H9 (cell line): ENCODE measurements around the gene FIGNL2. TPM values are rescaled to one million over a fixed set of nuclear protein-coding genes. Genes with fewer than 3 reads are reported as not detected.

ENCODE experiments used
- DNase-seq: peaks from one replicate; pipeline ENCODE4 v3.0.0-alpha.2; 2017
- H2AFZ ChIP-seq: one replicate; pipeline ENCODE4 v1.6.1; 2013; ENCODE audit warnings: mild to moderate bottlenecking, low read length, control low read depth, moderate library complexity
- H2AK5ac ChIP-seq: 2 replicates; pipeline ENCODE4 v1.6.1; 2013; ENCODE audit warnings: low read length, control low read depth, mixed read lengths; ENCODE audit not compliant: insufficient read length
- H2BK120ac ChIP-seq: one replicate; pipeline ENCODE4 v1.6.1; 2013; ENCODE audit warnings: low read depth, mild to moderate bottlenecking, low read length, control low read depth, inconsistent platforms; ENCODE audit not compliant: poor library complexity, severe bottlenecking
- H2BK12ac ChIP-seq: 2 replicates; pipeline ENCODE4 v1.6.1; 2013; ENCODE audit warnings: low read length, control low read depth, mixed read lengths, low read depth; ENCODE audit not compliant: insufficient read length
- H2BK15ac ChIP-seq: 2 replicates; pipeline ENCODE4 v1.6.1; 2013; ENCODE audit warnings: low read depth, low read length, control low read depth
- H2BK20ac ChIP-seq: one replicate; pipeline ENCODE4 v1.6.1; 2013; ENCODE audit warnings: low read depth, mild to moderate bottlenecking, low read length, control low read depth, inconsistent platforms; ENCODE audit not compliant: poor library complexity, severe bottlenecking
- H2BK5ac ChIP-seq: 2 replicates; pipeline ENCODE4 v1.6.1; 2013; ENCODE audit warnings: low read length, control low read depth, mixed read lengths; ENCODE audit not compliant: insufficient read length
- H3K14ac ChIP-seq: 2 replicates; pipeline ENCODE4 v1.6.1; 2013; ENCODE audit warnings: low read length, control low read depth; ENCODE audit not compliant: insufficient read depth
- H3K18ac ChIP-seq: 2 replicates; pipeline ENCODE4 v1.6.1; 2013; ENCODE audit warnings: low read depth, mild to moderate bottlenecking, mixed read lengths, low read length, control low read depth; ENCODE audit not compliant: insufficient read length
- H3K23ac ChIP-seq: 2 replicates; pipeline ENCODE4 v1.6.1; 2013; ENCODE audit warnings: low read length, control low read depth, mixed read lengths, low read depth; ENCODE audit not compliant: insufficient read length
- H3K23me2 ChIP-seq: 2 replicates; pipeline ENCODE4 v1.6.1; 2013; ENCODE audit warnings: low read depth, mild to moderate bottlenecking, mixed read lengths, low read length, control low read depth; ENCODE audit not compliant: insufficient read length, poor library complexity, severe bottlenecking
- H3K27ac ChIP-seq: 2 replicates; pipeline ENCODE4 v1.5.1; 2013; ENCODE audit warnings: low read length, control low read depth, mixed read lengths, low read depth; ENCODE audit not compliant: insufficient read length
- H3K27me3 ChIP-seq: 2 replicates; pipeline ENCODE4 v1.6.1; 2013; ENCODE audit warnings: low read length, control low read depth, inconsistent platforms; ENCODE audit not compliant: insufficient read depth
- H3K4ac ChIP-seq: 2 replicates; pipeline ENCODE4 v1.6.1; 2013; ENCODE audit warnings: low read depth, mild to moderate bottlenecking, control low read depth, inconsistent platforms, low read length, moderate library complexity
- H3K4me1 ChIP-seq: 2 replicates; pipeline ENCODE4 v1.6.1; 2013; ENCODE audit warnings: low read length, control low read depth, inconsistent platforms; ENCODE audit not compliant: insufficient read depth
- H3K4me2 ChIP-seq: 2 replicates; pipeline ENCODE4 v1.6.1; 2013; ENCODE audit warnings: low read length, control low read depth, mixed read lengths; ENCODE audit not compliant: insufficient read length, insufficient read depth
- H3K56ac ChIP-seq: 2 replicates; pipeline ENCODE4 v1.6.1; 2013; ENCODE audit warnings: low read depth, mild to moderate bottlenecking, mixed read lengths, low read length, control low read depth; ENCODE audit not compliant: insufficient read length
- H3K79me1 ChIP-seq: 2 replicates; pipeline ENCODE4 v1.6.1; 2013; ENCODE audit warnings: low read depth, mild to moderate bottlenecking, moderate library complexity, low read length, control low read depth, inconsistent platforms; ENCODE audit not compliant: insufficient read depth, poor library complexity, severe bottlenecking
- H3K79me2 ChIP-seq: 2 replicates; pipeline ENCODE4 v1.6.1; 2013; ENCODE audit warnings: low read length, control low read depth, inconsistent platforms; ENCODE audit not compliant: insufficient read depth
- H3K9ac ChIP-seq: 2 replicates; pipeline ENCODE4 v1.6.1; 2013; ENCODE audit warnings: low read length, control low read depth, mixed read lengths; ENCODE audit not compliant: insufficient read length; ENCODE audit errors: extremely low read depth
- H3K9me3 ChIP-seq: one replicate; pipeline ENCODE4 v1.6.1; 2013; ENCODE audit warnings: low read depth, low read length, inconsistent platforms; ENCODE audit not compliant: control insufficient read depth
- H3T11ph ChIP-seq: one replicate; pipeline ENCODE4 v1.6.1; 2013; ENCODE audit warnings: mild to moderate bottlenecking, low read length, control low read depth, inconsistent platforms
- H4K20me1 ChIP-seq: one replicate; pipeline ENCODE4 v1.6.1; 2013; ENCODE audit not compliant: control insufficient read depth, insufficient read length, insufficient read depth
- H4K5ac ChIP-seq: 2 replicates; pipeline ENCODE4 v1.6.1; 2013; ENCODE audit warnings: low read depth, mild to moderate bottlenecking, mixed read lengths, low read length, control low read depth; ENCODE audit not compliant: insufficient read length
- H4K8ac ChIP-seq: replicated peaks from 2 replicates; pipeline ENCODE4 v1.6.1; 2013; ENCODE audit warnings: low read length, control low read depth, mixed read lengths, low read depth; ENCODE audit not compliant: insufficient read length
- H4K91ac ChIP-seq: 2 replicates; pipeline ENCODE4 v1.6.1; 2013; ENCODE audit warnings: low read depth, mild to moderate bottlenecking, moderate library complexity, mixed read lengths, low read length, control low read depth; ENCODE audit not compliant: insufficient read length
- H3K27ac Mint-ChIP-seq, 3 experiments: 2 replicates in 2 of 3; 3 replicates in 1 of 3; pipeline ENCODE4 v1.8.0; 2020 to 2021; ENCODE audit warnings: mixed read lengths in 3 of 3, mild to moderate bottlenecking in 1 of 3, moderate library complexity in 1 of 3
- H3K27me3 Mint-ChIP-seq: 2 replicates; pipeline ENCODE4 v1.8.0; 2021; ENCODE audit warnings: low read depth, mild to moderate bottlenecking, moderate library complexity, mixed read lengths
- H3K36me3 Mint-ChIP-seq, 3 experiments: 2 replicates in 2 of 3; 3 replicates in 1 of 3; pipeline ENCODE4 v1.8.0; 2020 to 2021; ENCODE audit warnings: low read depth in 3 of 3, mixed read lengths in 3 of 3; ENCODE audit not compliant: insufficient read depth in 1 of 3
- H3K4me1 Mint-ChIP-seq, 2 experiments: 2 replicates each; pipeline ENCODE4 v1.8.0; 2020; ENCODE audit warnings: mixed read lengths in 2 of 2
- H3K4me3 Mint-ChIP-seq, 2 experiments: 2 replicates in 1 of 2; 3 replicates in 1 of 2; pipeline ENCODE4 v1.8.0; 2020 to 2021; ENCODE audit warnings: mild to moderate bottlenecking in 2 of 2, mixed read lengths in 2 of 2, moderate library complexity in 1 of 2
- H3K9me3 Mint-ChIP-seq, 2 experiments: 2 replicates in 1 of 2; 3 replicates in 1 of 2; pipeline ENCODE4 v1.8.0; 2020; ENCODE audit warnings: mild to moderate bottlenecking in 2 of 2, mixed read lengths in 2 of 2, moderate library complexity in 1 of 2
- CTCF ChIP-seq: fragments of 200-600 bp; sonication (generic); conservative IDR thresholded peaks from 3 replicates; pipeline ENCODE4 v1.8.0; 2021; ENCODE audit warnings: antibody characterized with exemption, mild to moderate bottlenecking
- total RNA-seq: library from RNA; stranded (reverse); gene quantifications from 2 replicates; pipeline ENCODE4 v1.2.1, GENCODE V29; 2021

FIGNL2 gene
- total RNA-seq, 1 experiment from 2014 or later, result 19.7 TPM

- peaks cover 23 to 38% of the 10 kb centered on the region in 2 experiments for H3K4me1 Mint-ChIP-seq
Observed at GRCh38 chr12:51891843-51892242, 43.3 kb upstream of the FIGNL2 start.

More at GRCh38 chr12:51891843-51892242, 43.3 kb upstream of the FIGNL2 start:
- H3K27me3 Mint-ChIP-seq, result peaks cover 21% of the 10 kb centered on the region
- H3K4me3 Mint-ChIP-seq, result no peak overlapping the region
- H3K27ac Mint-ChIP-seq, result no peak overlapping the region
- H3T11ph ChIP-seq, result no peak overlapping the region
- H2AFZ ChIP-seq, result no peak overlapping the region
- DNase-seq, result no peak
- no peak overlapping the region for H3K18ac ChIP-seq
- no peak overlapping the region for H3K9ac ChIP-seq
- no peaks in the 10 kb centered on the region for H3K23me2 ChIP-seq
- no peak overlapping the region for H2BK120ac ChIP-seq
- H3K4me2 ChIP-seq, result no peak overlapping the region
- TF ChIP-seq CTCF, result peak; percentile 58
- H3K27ac ChIP-seq, result no peak overlapping the region
- H3K23ac ChIP-seq, result no peak overlapping the region
- H2BK15ac ChIP-seq, result no peak overlapping the region
- no peak overlapping the region for H4K5ac ChIP-seq
- no peaks in the 10 kb centered on the region for H4K20me1 ChIP-seq
- H3K79me1 ChIP-seq, result no peaks in the 10 kb centered on the region
- H3K79me2 ChIP-seq, result no peaks in the 10 kb centered on the region
- no peaks in the 10 kb centered on the region for H3K9me3 ChIP-seq
- no peak overlapping the region for H4K91ac ChIP-seq
- H3K56ac ChIP-seq, result no peak overlapping the region
- H2BK12ac ChIP-seq, result no peak overlapping the region
- no peak overlapping the region for H2AK5ac ChIP-seq
- no peak overlapping the region for H2BK5ac ChIP-seq
- no peak overlapping the region for H3K4ac ChIP-seq
- H4K8ac ChIP-seq, result no peak overlapping the region
- H3K9me3 Mint-ChIP-seq, result no peaks in the 10 kb centered on the region
- H3K14ac ChIP-seq, result no peak overlapping the region
- H3K27me3 ChIP-seq, result peaks cover 2% of the 10 kb centered on the region; the same call in 1 of the 2 replicates
- no peaks in the 10 kb centered on the region for H3K4me1 ChIP-seq
- H3K36me3 Mint-ChIP-seq, result no peaks in the 10 kb centered on the region; a peak in 1 of 7 replicates
- no peak overlapping the region for H2BK20ac ChIP-seq
